OCI-LY7 (cell line): Measurements from ENCODE around the gene ABCA13. TPM values are rescaled to one million over a fixed set of nuclear protein-coding genes. Genes with fewer than 3 reads are reported as not detected.
"Not testable (repeated sequence)": the region's sequence is repeated elsewhere in the genome, so short reads cannot be mapped to it uniquely, and the experiment has no call there.

Experiments
- BruUV-seq: library from RNA; stranded (reverse); fragments of 400-500 nt; replicated peaks from 2 replicates; lab custom pipeline; 2021; lab: Mats Ljungman, UMichigan
- CTCF ChIA-PET: fragments of 300-600 bp; sonication (Branson Sonifier 250); formaldehyde crosslinking; loops from one replicate; lab custom pipeline; 2022; ENCODE audit warnings: antibody characterized with exemption; ENCODE audit not compliant: unreplicated experiment; lab: Charles Lee
- POLR2A ChIA-PET: fragments of 300-600 bp; sonication (Branson Sonifier 250); formaldehyde crosslinking; loops from one replicate; lab custom pipeline; 2022; ENCODE audit warnings: antibody characterized with exemption; lab: Charles Lee
- DNase-seq: peaks from one replicate; pipeline ENCODE4 v3.0.0-alpha.2; 2015; ENCODE audit warnings: low spot score
- H2AFZ ChIP-seq: fragments of 200-600 bp; sonication (generic), shearing (Covaris generic); 2 replicates; pipeline ENCODE4 v1.6.1; 2014; ENCODE audit warnings: mild to moderate bottlenecking, antibody characterized with exemption, low read length, moderate library complexity
- H3K27ac ChIP-seq: fragments of 200-600 bp; sonication (generic); 2 replicates; pipeline ENCODE4 v1.5.1; 2014; ENCODE audit warnings: mixed run types, low read depth, mild to moderate bottlenecking, moderate library complexity, low read length, inconsistent platforms; ENCODE audit not compliant: poor library complexity, severe bottlenecking
- H3K36me3 ChIP-seq: fragments of 200-600 bp; sonication (generic); 2 replicates; pipeline ENCODE4 v1.6.1; 2014; ENCODE audit warnings: mild to moderate bottlenecking, antibody characterized with exemption, low read length, moderate library complexity, mixed read lengths; ENCODE audit not compliant: insufficient read depth
- H3K4me1 ChIP-seq: fragments of 200-600 bp; sonication (generic); 2 replicates; pipeline ENCODE4 v1.5.1; 2014; ENCODE audit warnings: mild to moderate bottlenecking, low read length; ENCODE audit not compliant: insufficient read depth, poor library complexity, severe bottlenecking
- H3K4me2 ChIP-seq: fragments of 200-600 bp; sonication (generic); 2 replicates; pipeline ENCODE4 v1.6.1; 2014; ENCODE audit warnings: mild to moderate bottlenecking, low read length
- H3K4me3 ChIP-seq: fragments of 200-600 bp; sonication (generic); 2 replicates; pipeline ENCODE4 v1.5.1; 2014; ENCODE audit warnings: mild to moderate bottlenecking, low read depth, low read length; ENCODE audit not compliant: poor library complexity, severe bottlenecking
- H3K79me2 ChIP-seq: fragments of 200-600 bp; sonication (generic); 2 replicates; pipeline ENCODE4 v1.6.1; 2016; ENCODE audit warnings: low read depth, mild to moderate bottlenecking, low read length, moderate library complexity, mixed read lengths; ENCODE audit not compliant: insufficient read depth
- H3K9me2 ChIP-seq: fragments of 200-600 bp; sonication (generic); 2 replicates; pipeline ENCODE4 v1.6.1; 2016; ENCODE audit warnings: mild to moderate bottlenecking, low read length, mixed read lengths; ENCODE audit not compliant: insufficient read depth
- H3K9me3 ChIP-seq: fragments of 200-600 bp; sonication (generic); 2 replicates; pipeline ENCODE4 v1.6.1; 2014; ENCODE audit warnings: mild to moderate bottlenecking, mixed run types, low read length, mixed read lengths
- H4K20me1 ChIP-seq: fragments of 200-600 bp; sonication (generic); 2 replicates; pipeline ENCODE4 v1.6.1; 2014; ENCODE audit warnings: mild to moderate bottlenecking, antibody characterized with exemption, low read length, moderate library complexity, mixed read lengths; ENCODE audit not compliant: insufficient read depth
- CTCF ChIP-seq: fragments of 200-600 bp; sonication (generic); conservative IDR thresholded peaks from 2 replicates; pipeline ENCODE4 v1.5.1; 2014; ENCODE audit warnings: mild to moderate bottlenecking, antibody characterized with exemption, low read length, moderate library complexity, mixed read lengths
- EZH2phosphoT487 ChIP-seq: fragments of 200-600 bp; sonication (generic); IDR thresholded peaks from 2 replicates; pipeline ENCODE4 v1.6.1; 2018; ENCODE audit warnings: low read depth, borderline replicate concordance, mild to moderate bottlenecking, mixed run types, antibody characterized with exemption, low read length, moderate library complexity, mixed read lengths
- intact Hi-C: fragments of 100-400 bp; cut with micrococcal nuclease; formaldehyde crosslinking; loops from one replicate; pipeline ENCODE4 v1.10.0; 2022; ENCODE audit not compliant: unreplicated experiment
- total RNA-seq, 2 experiments: library from RNA; depleted of rRNA in 1 of 2; stranded (reverse); fragments of >200 nt in 1 of 2; shearing (Covaris generic) in 1 of 2; gene quantifications; 2 replicates each; pipeline ENCODE4 v1.2.3, GENCODE V29; 2014 to 2022

ABCA13 gene
- total RNA-seq, 2 experiments from 2014 or later = not detected

GRCh38 chr7:48202916-48203315 is 31.7 kb downstream of the ABCA13 start:
- CTCF ChIA-PET, H3K9me2 ChIP-seq, intact Hi-C loops, H3K27ac ChIP-seq, BruUV-seq, H3K9me3 ChIP-seq, H3K4me3 ChIP-seq, H3K4me1 ChIP-seq, H4K20me1 ChIP-seq, H3K4me2 ChIP-seq, DNase-seq, H3K36me3 ChIP-seq, H2AFZ ChIP-seq, POLR2A ChIA-PET, H3K79me2 ChIP-seq: not testable (repeated sequence)

- no peak overlapping the region for H3K27ac ChIP-seq
- no peaks in the 10 kb centered on the region for H3K4me1 ChIP-seq
- no peak overlapping the region for H3K4me3 ChIP-seq
- H2AFZ ChIP-seq = no peak overlapping the region
- no peaks in the 10 kb centered on the region for H3K9me2 ChIP-seq
- no peak overlapping the region for H3K4me2 ChIP-seq
- CTCF ChIA-PET = no interaction called here
- intact Hi-C loops = no loop called here
- H4K20me1 ChIP-seq = no peaks in the 10 kb centered on the region
- H3K9me3 ChIP-seq = no peaks in the 10 kb centered on the region
- POLR2A ChIA-PET = no interaction called here
- no TSS peak for BruUV-seq
- no peaks in the 10 kb centered on the region for H3K79me2 ChIP-seq
- no peaks in the 10 kb centered on the region for H3K36me3 ChIP-seq
- TF ChIP-seq EZH2phosphoT487 = no peak
- TF ChIP-seq CTCF = no peak
- DNase-seq = no peak
Observed at GRCh38 chr7:48207155-48207675, 36.0 kb downstream of the ABCA13 start.

GRCh38 chr7:48209004-48209600 is 37.8 kb downstream of the ABCA13 start:
- no peak for DNase-seq
- H3K79me2 ChIP-seq = no peaks in the 10 kb centered on the region
- intact Hi-C loops = no loop called here
- H4K20me1 ChIP-seq = no peaks in the 10 kb centered on the region
- H3K36me3 ChIP-seq = no peaks in the 10 kb centered on the region
- H3K9me3 ChIP-seq = no peaks in the 10 kb centered on the region
- no peak for TF ChIP-seq EZH2phosphoT487
- no peak for TF ChIP-seq CTCF
- BruUV-seq = no TSS peak
- no peak overlapping the region for H2AFZ ChIP-seq
- POLR2A ChIA-PET = no interaction called here
- CTCF ChIA-PET = no interaction called here
- H3K4me1 ChIP-seq = no peaks in the 10 kb centered on the region
- no peaks in the 10 kb centered on the region for H3K9me2 ChIP-seq
- no peak overlapping the region for H3K4me2 ChIP-seq
- no peak overlapping the region for H3K27ac ChIP-seq
- H3K4me3 ChIP-seq = no peak overlapping the region
